ENCODE measurements around the gene SETD4. TPM values are rescaled to one million over a fixed set of nuclear protein-coding genes. Genes with fewer than 3 reads are reported as not detected.

Gene SETD4
- total and polyA plus RNA-seq, 2 donors (not counting 1 experiment from before 2014, with no cell fraction given) = 15.1 to 48.5 TPM

GRCh38 chr21:36109868-36110267 lies 49.5 kb upstream of the SETD4 start:
- Histone ChIP-seq H3K36me3 (replicated peaks in 1 of 2; ENCODE audit: control extremely low read depth in 1 of 2, control insufficient read depth in 1 of 2, extremely low read depth in 1 of 2, insufficient read depth in 2 of 2, low read length in 1 of 2) (no peaks in the 10 kb centered on the region), H3K9me3 (ENCODE audit: control extremely low read depth in 1 of 3, control insufficient read depth in 2 of 3, insufficient read depth in 1 of 3, low read length in 2 of 3) (no peaks in the 10 kb centered on the region), H2AFZ (ENCODE audit: insufficient read depth, low read depth, low read length, poor library complexity, severe bottlenecking) (no peak overlapping the region), H3K9ac (ENCODE audit: low read length) (no peak overlapping the region), H3K27me3 (replicated peaks in 1 of 4; ENCODE audit: control extremely low read depth in 1 of 4, control insufficient read depth in 3 of 4, insufficient read depth in 4 of 4, low read length in 3 of 4) (peaks cover 0 to 12% (median 9%) of the 10 kb centered on the region in 4 experiments), H3K27ac (ENCODE audit: low read length in 2 of 2) (no peak overlapping the region), H4K20me1 (ENCODE audit: control insufficient read depth, insufficient read depth, low read length, poor library complexity, severe bottlenecking) (no peaks in the 10 kb centered on the region), H3K4me1 (ENCODE audit: control insufficient read depth in 2 of 2, insufficient read depth in 2 of 2, low read length in 2 of 2) (peaks cover 20 to 23% of the 10 kb centered on the region in 2 donors), H3K4me3 (ENCODE audit: control extremely low read depth in 1 of 5, extremely low read depth in 1 of 5, insufficient read depth in 1 of 5, low read depth in 2 of 5, low read length in 4 of 5) (no peak overlapping the region), H3K79me2 (ENCODE audit: control insufficient read depth, insufficient read depth, low read length) (no peaks in the 10 kb centered on the region), H3K4me2 (replicated peaks; ENCODE audit: low read depth, low read length, poor library complexity, severe bottlenecking) (no peak overlapping the region)
- TF ChIP-seq CTCF (IDR thresholded peaks at IDR 0.05) (no peak), EZH2 (IDR thresholded peaks at IDR 0.05; ENCODE audit: borderline replicate concordance, insufficient read depth, low read depth, low read length, poor library complexity, severe bottlenecking) (no peak)
- WGBS (ENCODE audit: insufficient coverage) = 96% methylated on average over 5 of the region's 10 CpGs
- H3K4me3 Mint-ChIP-seq = no peak overlapping the region
- H3K27me3 Mint-ChIP-seq = peaks cover 18% of the 10 kb centered on the region
- peaks cover 22% of the 10 kb centered on the region for H3K4me1 Mint-ChIP-seq
- no peak for ATAC-seq (ENCODE audit: low read depth)
- POLR2A ChIA-PET = no interaction called here
- intact Hi-C loops (cut with micrococcal nuclease) = no loop called here
- no peak overlapping the region for H3K27ac Mint-ChIP-seq
- DNase-seq = no peak
- H3K9me3 Mint-ChIP-seq (ENCODE audit: insufficient read depth) = no peaks in the 10 kb centered on the region
- CTCF ChIA-PET = interaction anchor here (0.7 kb wide), 1 partner anchor 45 kb away, joined by 3 read pairs; no protein-coding TSS in a partner anchor

- ATAC-seq (ENCODE audit: low read depth) = no peak
- POLR2A ChIA-PET = interaction anchor here (1.0 kb wide), 1 partner anchor 36 kb away, joined by 3 read pairs; the partner anchor contains the start of gene CBR1
Measured at GRCh38 chr21:36105327-36105842, 45.1 kb upstream of the SETD4 start.

More at GRCh38 chr21:36105327-36105842, 45.1 kb upstream of the SETD4 start:
- Histone ChIP-seq H4K20me1 (ENCODE audit: control insufficient read depth, insufficient read depth, low read length, poor library complexity, severe bottlenecking) (no peaks in the 10 kb centered on the region), H3K27me3 (replicated peaks in 1 of 4; ENCODE audit: control extremely low read depth in 1 of 4, control insufficient read depth in 3 of 4, insufficient read depth in 4 of 4, low read length in 3 of 4) (peaks cover 0 to 14% (median 10%) of the 10 kb centered on the region in 4 experiments), H3K36me3 (replicated peaks in 1 of 2; ENCODE audit: control extremely low read depth in 1 of 2, control insufficient read depth in 1 of 2, extremely low read depth in 1 of 2, insufficient read depth in 2 of 2, low read length in 1 of 2) (no peaks in the 10 kb centered on the region), H3K4me2 (replicated peaks; ENCODE audit: low read depth, low read length, poor library complexity, severe bottlenecking) (no peak overlapping the region), H3K4me3 (ENCODE audit: control extremely low read depth in 1 of 5, extremely low read depth in 1 of 5, insufficient read depth in 1 of 5, low read depth in 2 of 5, low read length in 4 of 5) (no peak overlapping the region), H3K79me2 (ENCODE audit: control insufficient read depth, insufficient read depth, low read length) (no peaks in the 10 kb centered on the region), H3K4me1 (ENCODE audit: control insufficient read depth in 2 of 2, insufficient read depth in 2 of 2, low read length in 2 of 2) (peaks cover 7 to 9% of the 10 kb centered on the region in 2 donors), H3K27ac (ENCODE audit: low read length in 2 of 2) (no peak overlapping the region), H3K9me3 (ENCODE audit: control extremely low read depth in 1 of 3, control insufficient read depth in 2 of 3, insufficient read depth in 1 of 3, low read length in 2 of 3) (no peaks in the 10 kb centered on the region), H2AFZ (ENCODE audit: insufficient read depth, low read depth, low read length, poor library complexity, severe bottlenecking) (no peak overlapping the region), H3K9ac (ENCODE audit: low read length) (no peak overlapping the region)
- no peak for DNase-seq
- TF ChIP-seq CTCF (IDR thresholded peaks at IDR 0.05) (no peak), EZH2 (IDR thresholded peaks at IDR 0.05; ENCODE audit: borderline replicate concordance, insufficient read depth, low read depth, low read length, poor library complexity, severe bottlenecking) (no peak)
- intact Hi-C loops (cut with micrococcal nuclease) = loop anchor here (2.0 kb wide), 1 partner anchor 45 kb away; the partner anchor contains the start of gene SETD4
- CTCF ChIA-PET = interaction anchor here (0.6 to 2.4 kb wide), 12 partner anchors 7 to 88 kb away, joined by 3 to 10 read pairs (median 3); partner anchors contain the start of genes CBR1 and SETD4
- Mint-ChIP-seq H3K27me3 (peaks cover 26% of the 10 kb centered on the region), H3K4me3 (no peak overlapping the region), H3K9me3 (ENCODE audit: insufficient read depth) (no peaks in the 10 kb centered on the region), H3K4me1 (peaks cover 8% of the 10 kb centered on the region), H3K27ac (no peak overlapping the region)
- WGBS (ENCODE audit: insufficient coverage) = 76% methylated on average over 2 of the region's 4 CpGs
